Thyroid gland (tissue), 4 donors: ENCODE measurements around the gene TMEM120B. TPM values are rescaled to one million over a fixed set of nuclear protein-coding genes. Genes with fewer than 3 reads are reported as not detected.

Source experiments
- DNase-seq, 2 donors: peaks; one replicate each; pipeline ENCODE4 v3.0.0-alpha.2; 2019
- H3K27ac ChIP-seq, 3 donors: fragments of 200-600 bp; sonication (generic); 1 replicate in 2 of 3; 2 replicates in 1 of 3; pipeline ENCODE4 v1.5.1; 2016 to 2019; ENCODE audit warnings: mild to moderate bottlenecking in 1 of 3, moderate library complexity in 1 of 3
- H3K27me3 ChIP-seq: fragments of 200-600 bp; sonication (generic); one replicate; pipeline ENCODE4 v1.5.1; 2019
- H3K36me3 ChIP-seq, 2 donors: fragments of 200-600 bp; sonication (generic); one replicate each; pipeline ENCODE4 v1.5.1; 2016 to 2019
- H3K4me1 ChIP-seq, 2 donors: fragments of 200-600 bp; sonication (generic); one replicate each; pipeline ENCODE4 v1.5.1; 2017 to 2019
- H3K4me3 ChIP-seq, 3 donors: fragments of 200-600 bp; sonication (generic); replicated peaks in 1 of 3; 1 replicate in 2 of 3; 2 replicates in 1 of 3; pipeline ENCODE4 v1.5.1; 2016; ENCODE audit warnings: mild to moderate bottlenecking in 1 of 3
- H3K9me3 ChIP-seq: fragments of 200-600 bp; sonication (generic); one replicate; pipeline ENCODE4 v1.5.1; 2017
- CTCF ChIP-seq, 6 experiments: fragments of 200-600 bp in 3 of 6; fragments of 450-650 bp in 3 of 6; sonication (generic) in 3 of 6; IDR thresholded peaks; one replicate each; pipeline ENCODE4 v1.5.1; 2016 to 2019; ENCODE audit warnings: antibody characterized with exemption in 6 of 6, mild to moderate bottlenecking in 2 of 6, inconsistent platforms in 1 of 6, moderate library complexity in 1 of 6
- POLR2A ChIP-seq, 2 donors: fragments of 450-650 bp; IDR thresholded peaks; one replicate each; pipeline ENCODE4 v1.6.1; 2017; ENCODE audit warnings: antibody characterized with exemption in 2 of 2, mild to moderate bottlenecking in 2 of 2, moderate library complexity in 1 of 2
- WGBS, 2 donors: methylation state at CpG; one replicate each; pipeline ENCODE4 v1.1.5; 2017; 5-methylcytosine and 5-hydroxymethylcytosine counted together
- intact Hi-C: fragments of 100-400 bp; cut with DNase I; formaldehyde crosslinking; loops from one replicate; pipeline ENCODE4 v1.15.1; 2023
- total RNA-seq, 4 donors: library from RNA; depleted of rRNA; stranded (reverse); fragments of >200 nt; gene quantifications; one replicate each; pipeline ENCODE4 v1.2.3, GENCODE V29; 2016

TMEM120B gene
- total RNA-seq, 4 donors from 2014 or later: 12.5 to 15.4 (median 14.2) TPM

GRCh38 chr12:121794534-121795033, 82.0 kb downstream of the TMEM120B start:
- Histone ChIP-seq H3K4me3 (peak overlapping the region in 1 of 3 donors; percentile 32), H3K9me3 (no peaks in the 10 kb centered on the region), H3K27ac (peak overlapping the region; percentile 58 to 100 (median 100)), H3K4me1 (peaks cover 66 to 83% of the 10 kb centered on the region in 2 donors), H3K27me3 (no peaks in the 10 kb centered on the region), H3K36me3 (no peaks in the 10 kb centered on the region)
- no peak for TF ChIP-seq CTCF (IDR thresholded peaks at IDR 0.05)
- no peak for TF ChIP-seq POLR2A (IDR thresholded peaks at IDR 0.05)
- DNase-seq: peak; percentile 48 to 54
- WGBS, 2 donors: 1 to 4% methylated on average over 5 to 12 of the region's 13 CpGs
- intact Hi-C loops: loop anchor here (2.0 to 5.0 kb wide), 2 partner anchors 18 to 97 kb away; no protein-coding TSS in a partner anchor

- peaks cover 66 to 80% of the 10 kb centered on the region in 2 donors for H3K4me1 ChIP-seq
- TF ChIP-seq POLR2A (IDR thresholded peaks at IDR 0.05): no peak
- peak; percentile 93 to 95 (median 94) for TF ChIP-seq CTCF (IDR thresholded peaks at IDR 0.05)
- peak; percentile 89 to 92 for DNase-seq
- peak overlapping the region; percentile 58 to 100 (median 100) for H3K27ac ChIP-seq
- no peaks in the 10 kb centered on the region for H3K9me3 ChIP-seq
- intact Hi-C loops: loop anchor here (2.0 kb wide), 1 partner anchor 18 kb away; no protein-coding TSS in a partner anchor
- no peak overlapping the region for H3K4me3 ChIP-seq
- H3K36me3 ChIP-seq: no peaks in the 10 kb centered on the region
- H3K27me3 ChIP-seq: no peaks in the 10 kb centered on the region
- WGBS, 2 donors: 39 to 41% methylated on average over 12 to 15 of the region's 15 CpGs
Measured at GRCh38 chr12:121795034-121795968, 82.7 kb downstream of the TMEM120B start.

- WGBS, 2 donors: 17 to 31% methylated on average over 23 to 30 of the region's 39 CpGs
- Histone ChIP-seq H3K4me3 (peak overlapping the region in 1 of 3 donors; percentile 15), H3K4me1 (peaks cover 69 to 70% of the 10 kb centered on the region in 2 donors), H3K9me3 (no peaks in the 10 kb centered on the region), H3K27ac (peak overlapping the region; percentile 91 to 100 (median 100)), H3K27me3 (no peaks in the 10 kb centered on the region), H3K36me3 (no peaks in the 10 kb centered on the region)
- peak in 1 of 2 donors; percentile 81 for TF ChIP-seq POLR2A (IDR thresholded peaks at IDR 0.05)
- peak in 3 of 6 experiments; percentile 18 to 54 (median 27) for TF ChIP-seq CTCF (IDR thresholded peaks at IDR 0.05)
- intact Hi-C loops: no loop called here
- DNase-seq: peak; percentile 99 to 100
Measured at GRCh38 chr12:121796855-121797751, 84.6 kb downstream of the TMEM120B start.

- Histone ChIP-seq H3K27me3 (no peaks in the 10 kb centered on the region), H3K36me3 (no peaks in the 10 kb centered on the region), H3K4me1 (peaks cover 59 to 67% of the 10 kb centered on the region in 2 donors), H3K27ac (peak overlapping the region; percentile 100), H3K9me3 (no peaks in the 10 kb centered on the region), H3K4me3 (peak overlapping the region in 1 of 3 donors; percentile 89)
- no peak for TF ChIP-seq CTCF (IDR thresholded peaks at IDR 0.05)
- TF ChIP-seq POLR2A (IDR thresholded peaks at IDR 0.05): no peak
- DNase-seq: peak; percentile 81 to 83
- 39 to 40% methylated on average over 7 to 11 of the region's 19 CpGs for WGBS, 2 donors
- intact Hi-C loops: no loop called here
Measured at GRCh38 chr12:121797937-121798786, 85.6 kb downstream of the TMEM120B start.
